ENCODE data around the gene FBXL7.

The FBXL7 gene

DNA sequence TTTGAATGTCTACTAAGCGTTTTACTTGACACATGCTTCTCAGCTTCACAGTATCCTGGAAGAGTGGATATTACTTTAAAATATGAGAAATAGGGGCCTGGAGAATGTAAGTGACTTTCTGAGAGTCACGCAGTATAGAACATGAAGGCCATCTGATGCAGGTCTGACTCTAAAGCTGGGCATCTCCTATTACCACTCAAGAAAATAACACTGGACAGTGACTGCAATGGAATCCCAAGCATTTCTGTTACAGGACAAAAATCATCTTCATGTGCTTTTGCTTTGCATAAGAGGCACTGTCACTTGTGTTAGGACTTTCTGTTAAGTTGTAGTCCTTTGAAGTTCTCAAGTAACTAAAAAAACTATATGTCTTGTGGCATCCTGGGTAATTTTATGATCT is 335.5 kb downstream of the FBXL7 start:
- TF ChIP-seq, protein P1, sequence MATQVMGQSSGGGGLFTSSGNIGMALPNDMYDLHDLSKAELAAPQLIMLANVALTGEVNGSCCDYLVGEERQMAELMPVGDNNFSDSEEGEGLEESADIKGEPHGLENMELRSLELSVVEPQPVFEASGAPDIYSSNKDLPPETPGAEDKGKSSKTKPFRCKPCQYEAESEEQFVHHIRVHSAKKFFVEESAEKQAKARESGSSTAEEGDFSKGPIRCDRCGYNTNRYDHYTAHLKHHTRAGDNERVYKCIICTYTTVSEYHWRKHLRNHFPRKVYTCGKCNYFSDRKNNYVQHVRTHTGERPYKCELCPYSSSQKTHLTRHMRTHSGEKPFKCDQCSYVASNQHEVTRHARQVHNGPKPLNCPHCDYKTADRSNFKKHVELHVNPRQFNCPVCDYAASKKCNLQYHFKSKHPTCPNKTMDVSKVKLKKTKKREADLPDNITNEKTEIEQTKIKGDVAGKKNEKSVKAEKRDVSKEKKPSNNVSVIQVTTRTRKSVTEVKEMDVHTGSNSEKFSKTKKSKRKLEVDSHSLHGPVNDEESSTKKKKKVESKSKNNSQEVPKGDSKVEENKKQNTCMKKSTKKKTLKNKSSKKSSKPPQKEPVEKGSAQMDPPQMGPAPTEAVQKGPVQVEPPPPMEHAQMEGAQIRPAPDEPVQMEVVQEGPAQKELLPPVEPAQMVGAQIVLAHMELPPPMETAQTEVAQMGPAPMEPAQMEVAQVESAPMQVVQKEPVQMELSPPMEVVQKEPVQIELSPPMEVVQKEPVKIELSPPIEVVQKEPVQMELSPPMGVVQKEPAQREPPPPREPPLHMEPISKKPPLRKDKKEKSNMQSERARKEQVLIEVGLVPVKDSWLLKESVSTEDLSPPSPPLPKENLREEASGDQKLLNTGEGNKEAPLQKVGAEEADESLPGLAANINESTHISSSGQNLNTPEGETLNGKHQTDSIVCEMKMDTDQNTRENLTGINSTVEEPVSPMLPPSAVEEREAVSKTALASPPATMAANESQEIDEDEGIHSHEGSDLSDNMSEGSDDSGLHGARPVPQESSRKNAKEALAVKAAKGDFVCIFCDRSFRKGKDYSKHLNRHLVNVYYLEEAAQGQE (IDR thresholded peaks at IDR 0.05; ENCODE audit: low read depth), result no peak
- TF ChIP-seq TEAD4 (IDR thresholded peaks at IDR 0.05), result no peak

DNA sequence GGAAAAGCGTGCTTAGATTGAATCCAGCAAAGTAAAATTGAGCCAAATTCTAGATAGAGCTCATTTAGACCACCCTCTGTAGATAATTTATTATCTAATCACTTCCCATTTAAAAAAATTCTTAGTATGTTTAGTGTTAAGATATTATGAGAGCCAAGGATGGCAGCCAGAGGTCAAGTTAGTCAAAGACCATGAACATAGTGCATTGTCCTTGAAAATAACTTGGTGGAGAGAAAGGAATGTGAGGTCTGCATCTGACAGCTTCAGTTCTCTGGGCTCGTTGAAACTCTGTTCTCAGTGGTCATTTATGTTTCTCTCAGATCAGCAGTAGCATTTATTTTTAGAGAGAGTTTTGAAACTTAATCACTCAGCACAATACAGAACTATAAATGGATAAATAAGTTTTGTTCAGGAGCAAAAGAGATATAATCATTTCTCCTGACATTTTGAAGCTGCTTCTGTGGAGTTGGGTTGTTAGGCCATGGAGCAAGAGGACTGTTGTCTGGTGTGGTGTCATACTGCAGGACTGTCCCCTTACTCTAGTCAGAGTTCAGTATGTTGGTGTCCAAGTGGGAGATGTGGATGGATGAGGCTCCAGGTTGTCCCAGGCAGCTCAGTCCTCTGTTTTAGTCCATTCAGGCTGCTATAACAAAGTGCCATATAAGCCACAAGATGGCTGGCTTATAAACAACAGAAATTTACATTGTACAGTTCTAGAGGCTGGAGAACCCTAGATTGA is 337.7 kb downstream of the FBXL7 start:
- TF ChIP-seq RAD21 (IDR thresholded peaks at IDR 0.05; ENCODE audit: low read depth) (no peak), NFIC (IDR thresholded peaks at IDR 0.05) (no peak), CREB1 (IDR thresholded peaks at IDR 0.05; ENCODE audit: low read depth) (no peak), EP300 (IDR thresholded peaks at IDR 0.05; ENCODE audit: borderline replicate concordance) (no peak), TCF12 (IDR thresholded peaks at IDR 0.05; ENCODE audit: low read depth) (no peak), TEAD4 (IDR thresholded peaks at IDR 0.05) (no peak), CEBPB (IDR thresholded peaks at IDR 0.05) (no peak)
- TF ChIP-seq, protein P2, sequence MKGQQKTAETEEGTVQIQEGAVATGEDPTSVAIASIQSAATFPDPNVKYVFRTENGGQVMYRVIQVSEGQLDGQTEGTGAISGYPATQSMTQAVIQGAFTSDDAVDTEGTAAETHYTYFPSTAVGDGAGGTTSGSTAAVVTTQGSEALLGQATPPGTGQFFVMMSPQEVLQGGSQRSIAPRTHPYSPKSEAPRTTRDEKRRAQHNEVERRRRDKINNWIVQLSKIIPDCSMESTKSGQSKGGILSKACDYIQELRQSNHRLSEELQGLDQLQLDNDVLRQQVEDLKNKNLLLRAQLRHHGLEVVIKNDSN (IDR thresholded peaks at IDR 0.05), result no peak

DNA sequence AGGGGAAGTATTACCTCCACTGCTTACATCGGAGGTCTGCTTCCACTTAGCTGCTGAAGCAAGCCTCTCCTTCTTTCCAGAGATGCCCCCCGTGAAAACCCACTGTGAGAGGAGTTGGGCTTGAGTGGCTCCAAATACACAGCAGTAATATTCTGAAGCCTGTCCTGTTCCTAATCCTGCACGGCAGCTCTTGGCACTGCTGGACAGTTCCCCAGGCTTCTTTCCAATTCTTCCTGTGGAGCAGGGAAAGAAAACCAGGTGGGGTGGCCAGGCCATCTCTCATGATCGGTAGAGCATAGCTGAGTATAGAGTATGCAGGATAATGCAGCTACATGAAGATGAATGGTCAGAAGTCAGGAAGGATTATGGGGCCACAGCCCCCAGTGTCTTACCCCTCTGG is 344.3 kb downstream of the FBXL7 start:
- TF ChIP-seq, protein P1 (IDR thresholded peaks at IDR 0.05; ENCODE audit: low read depth), result peak; percentile 33; the same call in 1 of the 2 replicates
- TF ChIP-seq YY1 (IDR thresholded peaks at IDR 0.05; ENCODE audit: low read depth), result no peak

DNA sequence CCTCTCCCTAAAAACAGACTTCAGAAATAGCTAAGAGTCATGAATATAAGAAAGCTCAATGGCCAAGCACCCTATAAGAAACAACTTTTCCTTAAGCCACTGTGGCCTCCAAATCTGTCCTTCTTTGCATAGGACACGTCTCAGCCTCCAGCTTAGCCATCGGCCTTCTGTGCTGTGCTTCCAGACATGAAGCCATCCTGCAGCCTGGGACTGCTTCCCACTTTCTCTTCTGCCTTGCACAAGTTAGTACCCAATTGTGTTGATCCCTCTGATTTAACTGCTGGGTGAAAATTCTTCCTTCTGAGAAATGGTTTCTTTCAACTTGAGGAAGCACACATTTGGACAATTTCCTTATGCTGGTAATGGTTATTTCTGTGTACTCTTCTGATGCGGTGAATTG is 344.9 kb downstream of the FBXL7 start:
- TF ChIP-seq YY1 (IDR thresholded peaks at IDR 0.05; ENCODE audit: low read depth) (no peak), NFIC (IDR thresholded peaks at IDR 0.05) (no peak), TEAD4 (IDR thresholded peaks at IDR 0.05) (no peak), TCF12 (IDR thresholded peaks at IDR 0.05; ENCODE audit: low read depth) (no peak), ZBTB7A (IDR thresholded peaks at IDR 0.05; ENCODE audit: low read depth) (no peak), FOXM1 (IDR thresholded peaks at IDR 0.05; ENCODE audit: borderline replicate concordance, low read depth) (no peak), CEBPB (IDR thresholded peaks at IDR 0.05) (no peak), EGR1 (IDR thresholded peaks at IDR 0.05) (no peak), TAF1 (IDR thresholded peaks at IDR 0.05; ENCODE audit: low read depth) (no peak), EP300 (IDR thresholded peaks at IDR 0.05; ENCODE audit: borderline replicate concordance) (no peak), CREB1 (IDR thresholded peaks at IDR 0.05; ENCODE audit: low read depth) (no peak), RAD21 (IDR thresholded peaks at IDR 0.05; ENCODE audit: low read depth) (no peak)
- TF ChIP-seq, protein P2 (IDR thresholded peaks at IDR 0.05), result no peak
- TF ChIP-seq, protein P3, sequence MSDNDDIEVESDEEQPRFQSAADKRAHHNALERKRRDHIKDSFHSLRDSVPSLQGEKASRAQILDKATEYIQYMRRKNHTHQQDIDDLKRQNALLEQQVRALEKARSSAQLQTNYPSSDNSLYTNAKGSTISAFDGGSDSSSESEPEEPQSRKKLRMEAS (IDR thresholded peaks at IDR 0.05), result no peak
- TF ChIP-seq, protein P1 (IDR thresholded peaks at IDR 0.05; ENCODE audit: low read depth), result no peak

DNA sequence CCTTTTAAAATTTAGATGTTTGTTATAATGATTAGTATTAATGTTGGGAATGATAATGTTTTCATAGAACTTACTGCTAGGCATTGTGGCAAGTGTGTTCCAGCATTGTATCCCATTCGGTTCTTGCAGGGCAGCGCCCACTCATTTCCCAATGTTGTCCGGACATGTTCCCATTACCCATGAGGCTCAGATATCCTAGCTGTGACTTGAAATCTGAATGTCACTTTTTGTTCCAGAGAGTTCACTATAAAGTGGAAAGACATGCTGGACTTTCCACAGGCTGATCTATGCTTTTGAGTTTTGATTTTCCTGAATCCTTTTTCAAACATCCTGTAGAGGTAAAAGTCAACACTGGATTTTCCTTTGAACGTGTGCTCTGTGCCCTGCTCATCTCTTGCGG is 350.6 kb downstream of the FBXL7 start:
- TF ChIP-seq, protein P3 (IDR thresholded peaks at IDR 0.05), result no peak
- TF ChIP-seq EP300 (IDR thresholded peaks at IDR 0.05; ENCODE audit: borderline replicate concordance), result no peak

Data from Ishikawa (cell line).